ENCODE results near the gene CHD6.

Gene CHD6

DNA sequence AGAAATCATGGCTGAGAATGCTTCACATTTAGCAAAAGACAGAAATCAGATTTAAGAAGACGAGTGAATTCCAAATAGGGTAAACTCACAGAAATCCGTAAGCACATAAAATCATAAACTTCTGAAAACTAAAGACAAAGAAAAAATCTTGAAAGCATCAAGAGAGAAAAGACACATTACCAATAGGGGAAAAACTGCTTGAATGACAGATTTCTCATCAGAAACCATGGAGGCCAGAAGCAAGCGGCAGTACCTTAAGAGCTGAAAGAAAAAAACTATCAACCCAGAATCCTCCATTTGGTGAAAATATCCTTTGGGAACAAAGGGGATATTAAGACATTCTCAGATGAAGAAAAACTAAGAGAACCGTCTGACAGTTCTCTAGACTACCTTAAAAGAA is 185.0 kb downstream of the CHD6 start:
- no peak overlapping the region for H3K27ac ChIP-seq

DNA sequence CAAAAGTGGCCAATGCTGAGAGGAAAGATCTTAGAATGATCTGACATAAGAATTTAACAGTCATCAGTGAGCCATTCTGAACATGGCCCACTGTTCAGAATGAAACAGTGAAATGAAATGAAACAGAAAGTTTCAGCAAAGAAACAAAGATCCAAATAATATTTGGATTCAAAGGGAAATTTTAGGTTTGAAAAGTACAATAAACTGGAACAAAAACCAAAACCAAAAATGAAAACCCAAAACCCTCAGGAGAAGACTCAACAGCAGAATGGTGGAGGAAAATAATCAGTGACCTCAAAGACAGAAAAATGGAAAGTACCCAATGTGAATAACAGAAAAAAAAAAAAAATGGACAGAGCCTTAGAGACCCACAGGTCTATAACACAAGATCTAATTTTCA is 185.4 kb downstream of the CHD6 start:
- H3K27ac ChIP-seq, result no peak overlapping the region

More for the DNA sequence above, 185.0 kb downstream of the CHD6 start:
- TF ChIP-seq, protein P1, sequence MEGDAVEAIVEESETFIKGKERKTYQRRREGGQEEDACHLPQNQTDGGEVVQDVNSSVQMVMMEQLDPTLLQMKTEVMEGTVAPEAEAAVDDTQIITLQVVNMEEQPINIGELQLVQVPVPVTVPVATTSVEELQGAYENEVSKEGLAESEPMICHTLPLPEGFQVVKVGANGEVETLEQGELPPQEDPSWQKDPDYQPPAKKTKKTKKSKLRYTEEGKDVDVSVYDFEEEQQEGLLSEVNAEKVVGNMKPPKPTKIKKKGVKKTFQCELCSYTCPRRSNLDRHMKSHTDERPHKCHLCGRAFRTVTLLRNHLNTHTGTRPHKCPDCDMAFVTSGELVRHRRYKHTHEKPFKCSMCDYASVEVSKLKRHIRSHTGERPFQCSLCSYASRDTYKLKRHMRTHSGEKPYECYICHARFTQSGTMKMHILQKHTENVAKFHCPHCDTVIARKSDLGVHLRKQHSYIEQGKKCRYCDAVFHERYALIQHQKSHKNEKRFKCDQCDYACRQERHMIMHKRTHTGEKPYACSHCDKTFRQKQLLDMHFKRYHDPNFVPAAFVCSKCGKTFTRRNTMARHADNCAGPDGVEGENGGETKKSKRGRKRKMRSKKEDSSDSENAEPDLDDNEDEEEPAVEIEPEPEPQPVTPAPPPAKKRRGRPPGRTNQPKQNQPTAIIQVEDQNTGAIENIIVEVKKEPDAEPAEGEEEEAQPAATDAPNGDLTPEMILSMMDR (conservative IDR thresholded peaks at IDR 0.05), result no peak
- TF ChIP-seq ZFX (IDR thresholded peaks at IDR 0.05), result no peak

DNA sequence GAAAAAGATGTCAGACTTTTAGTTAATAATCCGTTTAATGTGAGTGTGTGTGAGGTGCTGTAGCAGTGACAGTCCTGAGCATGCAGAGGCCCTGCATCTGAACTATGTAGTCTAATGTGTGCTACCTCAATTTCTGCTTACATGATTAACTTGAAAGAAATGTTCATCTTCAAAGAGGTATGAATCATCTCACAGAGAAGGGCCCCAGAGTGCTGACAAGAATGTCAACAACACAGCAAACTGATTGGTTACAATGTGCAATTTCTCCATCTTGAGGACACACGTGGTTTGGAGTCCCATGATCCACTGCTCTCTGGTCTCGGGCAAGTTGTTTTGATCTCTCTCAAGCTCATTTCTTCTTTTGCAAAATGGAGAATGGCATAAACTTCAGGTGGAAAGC is 189.9 kb downstream of the CHD6 start:
- TF ChIP-seq, protein P1 (conservative IDR thresholded peaks at IDR 0.05), result no peak
- no peak for TF ChIP-seq ZFX (IDR thresholded peaks at IDR 0.05)
- no peak overlapping the region for H3K27ac ChIP-seq

More for the DNA sequence above, 185.4 kb downstream of the CHD6 start:
- TF ChIP-seq ZFX (IDR thresholded peaks at IDR 0.05), result no peak

DNA sequence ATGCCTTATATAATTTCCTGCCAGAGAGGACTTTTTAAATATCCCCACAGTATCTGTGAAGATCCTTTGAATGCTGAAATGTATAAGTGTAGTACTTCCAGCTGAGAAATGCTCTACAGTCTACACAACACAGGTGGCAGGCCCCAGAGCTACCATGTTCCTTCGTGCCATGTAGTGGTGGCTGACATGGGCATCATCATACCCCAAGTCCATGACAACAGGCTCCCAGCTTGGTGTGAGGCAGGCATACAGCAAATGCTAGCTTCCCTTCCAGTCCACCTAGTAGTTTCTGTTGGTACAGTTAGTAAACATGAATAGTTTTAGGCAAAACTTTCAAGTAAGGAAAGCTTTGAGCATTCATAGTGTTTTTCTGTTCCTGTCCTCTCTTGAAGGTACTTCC is 190.3 kb downstream of the CHD6 start:
- no peak overlapping the region for H3K27ac ChIP-seq
- TF ChIP-seq, protein P1 (conservative IDR thresholded peaks at IDR 0.05), result no peak
- no peak for TF ChIP-seq ZFX (IDR thresholded peaks at IDR 0.05)

DNA sequence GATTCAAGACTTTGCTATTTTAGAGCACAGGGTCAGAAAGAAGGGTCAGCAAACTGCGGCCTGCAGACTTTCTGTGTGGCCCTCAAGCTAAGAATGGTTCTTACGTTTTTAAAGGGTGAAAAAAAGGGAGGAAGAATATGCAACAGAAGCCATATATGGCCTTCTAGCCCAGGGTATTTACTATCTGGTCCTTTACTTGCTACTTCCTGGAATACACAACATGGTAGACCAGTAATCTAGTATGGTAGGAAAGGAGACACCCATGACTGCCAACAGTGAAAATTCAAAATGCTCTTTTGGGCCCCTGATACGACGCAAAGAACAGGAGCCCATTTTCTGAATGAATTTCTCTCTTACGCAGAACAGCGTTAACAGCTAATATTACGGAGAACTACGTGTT is 191.2 kb downstream of the CHD6 start:
- TF ChIP-seq, protein P1 (conservative IDR thresholded peaks at IDR 0.05), result no peak
- no peak for TF ChIP-seq ZFX (IDR thresholded peaks at IDR 0.05)
- H3K27ac ChIP-seq, result no peak overlapping the region

DNA sequence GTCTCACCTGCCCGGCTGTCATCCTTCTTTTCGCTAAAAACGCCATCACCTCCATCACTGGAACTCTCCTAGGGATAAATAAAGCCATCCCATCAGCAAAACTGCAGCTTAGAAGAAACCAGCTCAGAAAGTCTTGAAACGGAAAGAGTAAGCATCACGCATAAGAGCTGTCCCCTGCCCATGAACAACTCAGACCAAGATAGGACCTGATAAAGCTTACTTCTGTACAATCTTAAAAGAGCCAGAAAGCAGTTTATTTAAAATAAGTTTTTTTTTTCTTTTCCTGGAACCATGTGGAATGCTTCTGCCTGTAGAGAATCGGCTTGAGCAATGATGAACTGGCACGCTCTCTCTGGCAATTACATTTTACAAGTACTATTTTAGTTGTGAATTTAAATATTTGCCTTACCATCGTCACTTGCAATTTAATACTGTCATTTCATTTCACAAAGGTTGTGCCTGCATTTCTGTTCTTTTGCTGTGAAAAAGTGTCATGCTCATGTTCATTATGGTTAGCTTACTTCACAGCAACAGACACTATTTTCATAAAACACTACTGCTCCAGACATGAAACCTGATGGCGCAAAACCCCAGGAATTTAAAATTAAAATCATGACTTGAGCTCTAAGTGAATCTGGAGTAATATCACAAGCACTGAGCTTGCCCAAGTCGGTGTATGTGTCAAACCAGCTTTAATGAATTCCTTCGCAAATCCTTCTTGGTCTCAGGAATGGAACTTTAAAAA is 191.9 kb downstream of the CHD6 start:
- H3K27ac ChIP-seq, result no peak overlapping the region
- TF ChIP-seq, protein P1 (conservative IDR thresholded peaks at IDR 0.05), result no peak
- TF ChIP-seq ZFX (IDR thresholded peaks at IDR 0.05), result no peak

DNA sequence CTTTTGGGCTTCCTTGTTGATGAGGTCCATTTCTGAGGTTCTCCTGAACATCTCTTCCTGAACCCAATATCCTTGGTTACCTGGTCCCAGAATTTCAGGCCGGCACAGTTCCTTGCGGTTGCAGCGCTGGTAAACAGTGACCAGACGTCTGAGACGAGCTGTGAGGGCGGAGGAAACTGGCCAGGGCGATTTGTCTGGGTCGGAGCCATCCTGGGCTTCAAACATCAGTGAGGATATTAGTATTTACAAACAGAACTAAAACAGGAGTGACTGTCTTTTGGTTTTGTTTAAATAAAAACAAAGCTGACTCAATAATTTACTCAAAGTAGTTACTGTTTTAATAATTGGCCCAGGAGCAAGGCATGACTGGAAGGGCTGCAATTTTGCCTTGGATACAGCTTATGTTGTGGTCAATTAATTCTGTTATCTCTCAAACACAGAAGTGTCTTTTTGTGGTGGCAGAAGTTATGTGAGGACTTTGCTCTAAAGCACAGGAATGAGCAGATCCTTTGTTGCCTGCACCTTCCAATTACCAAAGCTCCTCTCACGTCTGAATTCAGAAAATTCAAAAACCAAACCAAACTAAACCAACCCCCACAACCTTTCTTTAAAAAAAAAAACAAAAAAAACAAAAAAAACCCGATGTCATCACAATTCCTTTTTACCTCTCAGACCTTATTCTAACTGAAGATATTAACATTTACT is 192.8 kb downstream of the CHD6 start:
- no peak for TF ChIP-seq ZFX (IDR thresholded peaks at IDR 0.05)
- TF ChIP-seq, protein P1 (conservative IDR thresholded peaks at IDR 0.05), result no peak

More for the DNA sequence above, 192.8 kb downstream of the CHD6 start:
- H3K27ac ChIP-seq, result no peak overlapping the region

All from C4-2B (cell line).